WTC11 (cell line): ENCODE results near the gene CCNYL1. TPM values are rescaled to one million over a fixed set of nuclear protein-coding genes. Genes with fewer than 3 reads are reported as not detected.

Source experiments
- ATAC-seq: fragments of 200-7000 bp; cut with Tn5 transposase; 2 replicates; pipeline ENCODE4 v1.10.0; 2021; ENCODE audit warnings: mild to moderate bottlenecking, moderate library complexity
- CTCF ChIA-PET: fragments of 300-600 bp; sonication (Branson Sonifier 250); formaldehyde crosslinking; loops from one replicate; lab custom pipeline; 2021; ENCODE audit warnings: antibody characterized with exemption; lab: Charles Lee
- POLR2A ChIA-PET: fragments of 350-600 bp; sonication (Branson Sonifier 250); formaldehyde crosslinking; loops from one replicate; lab custom pipeline; 2021; ENCODE audit warnings: antibody characterized with exemption; lab: Charles Lee
- DNase-seq: peaks from one replicate; pipeline ENCODE4 v3.0.0; 2021; ENCODE audit warnings: low spot score
- H3K27ac Mint-ChIP-seq: 2 replicates; pipeline ENCODE4 v1.8.0; 2021; ENCODE audit warnings: mixed read lengths
- H3K27me3 Mint-ChIP-seq: 2 replicates; pipeline ENCODE4 v1.8.0; 2021; ENCODE audit warnings: low read depth, mild to moderate bottlenecking, moderate library complexity, mixed read lengths
- H3K36me3 Mint-ChIP-seq: 2 replicates; pipeline ENCODE4 v1.8.0; 2021; ENCODE audit warnings: mixed read lengths
- H3K4me1 Mint-ChIP-seq: 2 replicates; pipeline ENCODE4 v1.8.0; 2022; ENCODE audit warnings: mixed read lengths
- H3K4me3 Mint-ChIP-seq: 2 replicates; pipeline ENCODE4 v1.8.0; 2021; ENCODE audit warnings: mild to moderate bottlenecking, moderate library complexity, mixed read lengths
- H3K9me3 Mint-ChIP-seq: 2 replicates; pipeline ENCODE4 v1.8.0; 2021; ENCODE audit warnings: mixed read lengths
- AR ChIP-seq: fragments of 250-450 bp; sonication (Bioruptor Pico); IDR thresholded peaks from 2 replicates; pipeline ENCODE4 v1.9.0; 2021; ENCODE audit warnings: mild to moderate bottlenecking
- CTCF ChIP-seq: fragments of 200-600 bp; IDR thresholded peaks from 2 replicates; pipeline ENCODE4 v1.8.0; 2022; ENCODE audit warnings: antibody characterized with exemption
- ERG ChIP-seq: fragments of 250-450 bp; sonication (Bioruptor Pico); IDR thresholded peaks from 2 replicates; pipeline ENCODE4 v1.8.0; 2021; ENCODE audit warnings: mild to moderate bottlenecking
- ESRRA ChIP-seq: sonication (generic); formaldehyde crosslinking; IDR thresholded peaks from 2 replicates; pipeline ENCODE4 v1.8.1; 2022; ENCODE audit warnings: mild to moderate bottlenecking, missing genetic modification reagents, borderline replicate concordance
- FOXK1 ChIP-seq: sonication (generic); formaldehyde crosslinking; IDR thresholded peaks from 2 replicates; pipeline ENCODE4 v1.8.0; 2022; ENCODE audit warnings: mild to moderate bottlenecking, moderate library complexity, missing genetic modification reagents
- HMGA2 ChIP-seq: fragments of 250-450 bp; sonication (Bioruptor Pico); IDR thresholded peaks from 2 replicates; pipeline ENCODE4 v1.4.0; 2021; ENCODE audit warnings: mild to moderate bottlenecking, moderate library complexity
- NR1H2 ChIP-seq: sonication (generic); formaldehyde crosslinking; IDR thresholded peaks from 2 replicates; pipeline ENCODE4 v1.9.0; 2021; ENCODE audit warnings: mild to moderate bottlenecking, moderate library complexity, missing genetic modification reagents
- NR2C2 ChIP-seq: sonication (generic); formaldehyde crosslinking; IDR thresholded peaks from 2 replicates; pipeline ENCODE4 v1.8.0; 2022; ENCODE audit warnings: mild to moderate bottlenecking, missing genetic modification reagents
- OVOL2 ChIP-seq: fragments of 250-450 bp; sonication (Bioruptor Pico); IDR thresholded peaks from 2 replicates; pipeline ENCODE4 v1.9.0; 2021; ENCODE audit warnings: mild to moderate bottlenecking, borderline replicate concordance
- RORB ChIP-seq: fragments of 250-450 bp; sonication (Bioruptor Pico); IDR thresholded peaks from 2 replicates; pipeline ENCODE4 v1.9.0; 2021; ENCODE audit warnings: mild to moderate bottlenecking
- SOX15 ChIP-seq: fragments of 250-450 bp; sonication (Bioruptor Pico); IDR thresholded peaks from 2 replicates; pipeline ENCODE4 v1.9.0; 2021; ENCODE audit warnings: mild to moderate bottlenecking
- TEAD4 ChIP-seq: sonication (generic); formaldehyde crosslinking; IDR thresholded peaks from 2 replicates; pipeline ENCODE4 v1.8.0; 2022; ENCODE audit warnings: mild to moderate bottlenecking, missing genetic modification reagents
- ZNF121 ChIP-seq: sonication (generic); formaldehyde crosslinking; IDR thresholded peaks from 2 replicates; pipeline ENCODE4 v1.8.0; 2023; ENCODE audit warnings: missing genetic modification reagents
- ZNF425 ChIP-seq: fragments of 250-450 bp; sonication (Bioruptor Pico); conservative IDR thresholded peaks from 2 replicates; pipeline ENCODE4 v1.9.0; 2021; ENCODE audit warnings: mild to moderate bottlenecking
- ZNF671 ChIP-seq: fragments of 250-450 bp; sonication (Bioruptor Pico); IDR thresholded peaks from 2 replicates; pipeline ENCODE4 v1.8.0; 2021; ENCODE audit warnings: mild to moderate bottlenecking
- total RNA-seq: library from RNA; stranded (reverse); gene quantifications from 3 replicates; pipeline ENCODE4 v1.2.3, GENCODE V29; 2021
- TF ChIP-seq, protein P1 (sequence below): fragments of 250-450 bp; sonication (Bioruptor Pico); IDR thresholded peaks from 2 replicates; pipeline ENCODE4 v1.9.0; 2021; ENCODE audit warnings: mild to moderate bottlenecking

CCNYL1 gene
- total RNA-seq, 1 experiment from 2014 or later: 31.6 TPM

GRCh38 chr2:207775473-207775872, 64.0 kb downstream of the CCNYL1 start (continued):
- TF ChIP-seq CTCF: no peak

GRCh38 chr2:207777124-207777523, 65.7 kb downstream of the CCNYL1 start:
- POLR2A ChIA-PET: interaction anchor here (0.6 kb wide), 1 partner anchor 51 kb away, joined by 3 read pairs; no protein-coding TSS in a partner anchor
- CTCF ChIA-PET: interaction anchor here (0.8 to 1.1 kb wide), 2 partner anchors 195 to 263 kb away, joined by 3 read pairs; no protein-coding TSS in a partner anchor
- Mint-ChIP-seq H3K4me3 (no peak overlapping the region), H3K27ac (no peak overlapping the region), H3K4me1 (peaks cover 38% of the 10 kb centered on the region), H3K9me3 (no peaks in the 10 kb centered on the region), H3K27me3 (peaks cover 10% of the 10 kb centered on the region), H3K36me3 (no peaks in the 10 kb centered on the region)
- DNase-seq (no peak), ATAC-seq (no peak)
- TF ChIP-seq, protein P1, sequence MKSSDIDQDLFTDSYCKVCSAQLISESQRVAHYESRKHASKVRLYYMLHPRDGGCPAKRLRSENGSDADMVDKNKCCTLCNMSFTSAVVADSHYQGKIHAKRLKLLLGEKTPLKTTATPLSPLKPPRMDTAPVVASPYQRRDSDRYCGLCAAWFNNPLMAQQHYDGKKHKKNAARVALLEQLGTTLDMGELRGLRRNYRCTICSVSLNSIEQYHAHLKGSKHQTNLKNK (CRISPR knock-in tag): no peak
- TF ChIP-seq HMGA2 (CRISPR knock-in tag) (no peak), ZNF671 (CRISPR knock-in tag) (no peak), OVOL2 (no peak), AR (CRISPR knock-in tag) (no peak), TEAD4 (CRISPR knock-in tag) (no peak), NR2C2 (no peak), FOXK1 (no peak), NR1H2 (CRISPR knock-in tag) (no peak), CTCF (no peak)

DNA sequence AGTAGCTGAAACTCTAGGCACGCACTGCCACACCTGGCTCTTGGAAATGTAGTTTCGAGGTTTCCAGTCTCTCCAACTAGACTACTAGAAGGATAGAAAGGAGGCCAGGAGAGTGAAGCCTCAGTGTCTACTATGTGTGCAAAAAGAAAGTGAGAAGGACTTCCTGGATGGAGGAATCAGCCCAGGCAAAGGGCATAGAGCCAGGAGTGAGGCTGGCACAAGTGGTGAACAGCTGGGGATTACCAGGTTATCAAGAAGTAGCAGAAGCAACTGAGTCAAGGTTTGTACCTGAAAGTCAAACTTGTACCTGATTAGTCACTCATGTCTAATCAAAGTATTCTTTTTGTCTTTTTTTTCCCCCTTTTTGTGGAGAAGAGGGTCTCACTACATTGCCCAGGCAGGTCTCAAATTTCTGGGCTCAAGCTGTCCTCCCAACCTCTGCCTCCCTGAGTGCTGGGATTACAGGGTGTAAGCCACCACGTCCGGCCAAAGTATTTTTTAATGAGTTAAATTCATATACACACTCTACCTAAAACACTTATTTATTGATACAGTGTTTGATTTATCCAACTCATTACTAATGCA, 67.0 kb downstream of the CCNYL1 start:
- CTCF ChIA-PET: interaction anchor here (0.6 kb wide), 1 partner anchor 490 kb away, joined by 4 read pairs; no protein-coding TSS in a partner anchor
- ATAC-seq: no peak
- no peak for DNase-seq
- peaks cover 28% of the 10 kb centered on the region for H3K4me1 Mint-ChIP-seq
- H3K9me3 Mint-ChIP-seq: no peaks in the 10 kb centered on the region
- H3K27ac Mint-ChIP-seq: no peak overlapping the region
- no peak overlapping the region for H3K4me3 Mint-ChIP-seq
- POLR2A ChIA-PET: no interaction called here
- no peaks in the 10 kb centered on the region for H3K36me3 Mint-ChIP-seq
- TF ChIP-seq ZNF121 (CRISPR knock-in tag) (0 out of 2 replicates have a peak, but pooled peaks have one; percentile 52), ESRRA (no peak)
- H3K27me3 Mint-ChIP-seq: peaks cover 10% of the 10 kb centered on the region

- no peak overlapping the region for H3K27ac Mint-ChIP-seq
- peaks cover 25% of the 10 kb centered on the region for H3K4me1 Mint-ChIP-seq
- no peaks in the 10 kb centered on the region for H3K9me3 Mint-ChIP-seq
- peak; percentile 38 for ATAC-seq
- ChIA-PET CTCF (interaction anchor here (0.5 to 1.1 kb wide), 4 partner anchors 27 to 261 kb away, joined by 3 to 5 read pairs (median 4); no protein-coding TSS in a partner anchor), POLR2A (interaction anchor here (0.7 kb wide), 1 partner anchor 75 kb away, joined by 8 read pairs; no protein-coding TSS in a partner anchor)
- peaks cover 10% of the 10 kb centered on the region for H3K27me3 Mint-ChIP-seq
- no peaks in the 10 kb centered on the region for H3K36me3 Mint-ChIP-seq
- no peak for DNase-seq
- H3K4me3 Mint-ChIP-seq: no peak overlapping the region
- TF ChIP-seq HMGA2 (CRISPR knock-in tag) (no peak), SOX15 (no peak), ZNF425 (no peak), CTCF (no peak), ERG (CRISPR knock-in tag) (no peak), RORB (CRISPR knock-in tag) (no peak), NR2C2 (no peak)
These were observed 68.1 kb downstream of the CCNYL1 start for GRCh38 chr2:207779523-207779922.
